Muscle of arm (tissue), 12 donors: ENCODE results near the gene EXOC4. TPM values are rescaled to one million over a fixed set of nuclear protein-coding genes. Genes with fewer than 3 reads are reported as not detected.

Source experiments
- DNase-seq: peaks from one replicate; pipeline ENCODE4 v3.0.0-alpha.2; 2013
- polyA plus RNA-seq, 12 donors: library from polyadenylated mRNA; unstranded; fragments of 120-200 nt; gene quantifications; one replicate each; pipeline ENCODE4 v1.2.1, GENCODE V29; 2013; ENCODE audit not compliant: insufficient read length in 12 of 12

The EXOC4 gene
- polyA plus RNA-seq, 12 donors = 25.2 to 79.1 (median 55.5) TPM; not detected in 1

GRCh38 chr7:133934262-133934976, 681.5 kb downstream of the EXOC4 start:
- no peak for DNase-seq

DNA sequence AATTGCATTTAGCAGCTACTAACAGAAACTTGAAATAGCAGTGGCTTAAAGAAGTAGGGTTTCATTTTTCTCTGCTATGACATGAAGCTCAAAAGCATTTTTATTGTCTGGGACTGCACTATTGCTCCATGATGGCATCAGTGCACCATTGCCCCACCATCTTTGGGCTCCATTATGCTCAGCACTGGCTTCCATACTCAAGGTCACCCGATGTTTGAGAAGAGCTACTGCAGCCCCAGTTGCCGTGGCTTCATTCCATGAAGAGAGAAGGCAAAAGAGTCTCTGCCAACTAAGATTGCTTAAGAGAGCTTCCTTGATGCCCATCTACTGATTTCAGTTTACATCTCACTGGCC, 682.1 kb downstream of the EXOC4 start:
- no peak for DNase-seq

DNA sequence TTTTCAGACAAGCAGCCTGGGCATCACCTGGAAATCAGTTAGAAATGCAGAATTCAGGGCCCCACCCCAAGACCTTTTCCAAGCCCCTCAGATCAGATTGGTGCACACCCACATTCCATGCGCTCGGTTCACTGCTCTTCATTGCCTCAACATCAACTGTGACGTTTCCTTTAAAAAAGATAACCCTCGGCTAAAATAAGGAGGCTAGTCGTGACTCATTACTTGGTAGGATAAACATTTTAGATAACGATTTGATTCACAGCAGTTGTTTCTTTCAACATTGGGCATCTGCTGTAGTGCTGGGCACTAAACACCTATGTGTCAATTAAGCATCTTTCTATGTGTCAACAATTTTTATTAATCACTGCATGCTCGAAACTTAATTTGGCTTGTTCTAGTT, 683.2 kb downstream of the EXOC4 start:
- no peak for DNase-seq

- DNase-seq = no peak
Observed at GRCh38 chr7:133937786-133938185, 684.9 kb downstream of the EXOC4 start.

DNA sequence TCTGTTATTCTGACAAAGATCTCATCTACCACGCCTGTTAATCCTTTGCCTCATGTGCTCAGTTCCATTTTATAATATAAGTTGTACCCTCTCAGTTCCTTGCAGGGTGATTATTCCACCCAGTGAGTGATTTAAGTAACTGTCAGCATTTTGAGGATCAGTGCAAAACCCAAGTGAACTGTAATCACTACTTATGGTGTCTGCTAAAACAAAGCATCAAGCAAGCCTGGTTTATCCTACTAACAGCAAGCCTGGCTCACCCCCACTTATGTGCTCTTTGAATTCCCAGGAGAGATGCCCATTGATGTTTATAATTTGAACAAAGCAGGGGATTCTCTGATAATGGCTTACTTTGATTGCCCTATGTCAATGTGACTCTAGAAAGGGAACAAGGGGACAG, 687.5 kb downstream of the EXOC4 start:
- DNase-seq = no peak

DNA sequence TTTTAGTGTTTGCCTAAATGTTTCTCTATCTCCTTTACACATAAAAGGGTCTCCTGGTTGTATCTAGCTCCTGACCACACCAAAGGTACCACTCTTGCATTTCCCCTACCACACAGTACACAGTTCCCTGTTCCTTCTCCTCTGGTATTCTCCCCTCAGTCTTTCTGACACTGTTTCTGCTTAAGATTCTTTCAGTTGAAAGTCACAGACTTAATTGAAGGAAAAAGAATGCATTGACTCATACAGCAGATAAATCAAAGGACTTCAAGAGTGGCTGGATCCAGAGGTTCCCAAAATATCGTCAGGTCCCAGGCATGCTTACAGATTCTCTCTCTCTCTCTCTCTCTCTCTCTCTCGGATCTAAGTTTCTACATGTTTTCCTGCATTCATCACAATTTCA, 688.6 kb downstream of the EXOC4 start:
- DNase-seq = no peak

GRCh38 chr7:133945497-133945896, 692.6 kb downstream of the EXOC4 start:
- DNase-seq = no peak

GRCh38 chr7:133947458-133948254, 694.8 kb downstream of the EXOC4 start:
- no peak for DNase-seq

DNA sequence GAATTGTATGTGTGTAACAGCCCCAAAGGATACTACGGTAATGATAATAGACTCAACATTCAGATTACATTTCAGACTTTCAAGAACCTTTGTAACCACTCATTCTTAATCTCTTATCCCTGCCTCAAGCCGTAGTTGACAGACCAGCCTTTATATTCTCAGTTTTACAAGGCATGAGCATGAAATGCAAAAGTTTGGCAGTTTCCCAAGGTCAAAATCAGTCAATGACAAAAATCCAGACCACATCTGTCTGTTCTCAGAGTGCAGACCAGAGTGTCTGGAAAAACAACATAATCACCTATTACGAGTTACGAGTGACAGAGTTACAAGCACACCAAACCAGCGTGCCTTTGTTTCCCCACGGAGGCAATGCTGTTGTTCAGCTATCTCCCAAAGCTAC, 695.7 kb downstream of the EXOC4 start:
- no peak for DNase-seq

DNA sequence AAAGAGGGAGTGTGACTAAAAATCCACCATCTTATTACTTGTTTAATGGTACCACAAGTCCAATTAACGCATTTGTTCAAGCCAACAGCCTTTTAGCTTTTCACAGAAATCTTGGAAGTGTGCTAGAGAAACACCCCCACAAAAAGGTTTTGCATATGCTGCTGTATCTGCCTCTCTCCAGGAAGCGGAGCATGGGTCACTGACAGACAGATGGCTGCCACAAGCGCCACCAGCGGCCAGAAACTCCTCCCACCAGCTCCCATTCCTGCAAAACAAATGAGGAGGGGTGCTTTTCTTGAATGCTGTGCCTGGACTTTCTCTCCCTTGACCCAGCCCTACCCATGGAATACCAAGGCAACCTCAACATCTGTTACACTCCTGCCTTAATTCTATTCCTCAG, 698.0 kb downstream of the EXOC4 start:
- DNase-seq = no peak

GRCh38 chr7:133955208-133955607, 702.3 kb downstream of the EXOC4 start:
- DNase-seq = no peak

DNA sequence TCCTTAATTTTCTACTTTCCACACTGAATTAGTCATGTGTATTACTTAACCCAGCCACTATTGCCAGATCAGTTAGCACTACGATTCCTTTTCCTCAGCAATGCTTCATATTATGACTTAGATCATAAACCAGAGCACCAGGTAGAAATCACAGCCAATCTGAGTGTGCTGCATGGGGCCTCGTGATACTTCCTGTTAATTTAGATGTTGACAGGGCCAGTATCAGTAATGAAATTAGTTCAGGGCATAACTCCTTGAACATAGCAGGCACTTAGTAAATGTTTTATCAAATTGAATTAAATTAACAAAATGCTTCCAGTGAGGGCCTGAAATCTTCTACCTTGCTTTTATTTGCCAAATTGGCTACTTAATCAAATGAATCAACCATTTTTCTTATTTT, 705.0 kb downstream of the EXOC4 start:
- DNase-seq = no peak

DNA sequence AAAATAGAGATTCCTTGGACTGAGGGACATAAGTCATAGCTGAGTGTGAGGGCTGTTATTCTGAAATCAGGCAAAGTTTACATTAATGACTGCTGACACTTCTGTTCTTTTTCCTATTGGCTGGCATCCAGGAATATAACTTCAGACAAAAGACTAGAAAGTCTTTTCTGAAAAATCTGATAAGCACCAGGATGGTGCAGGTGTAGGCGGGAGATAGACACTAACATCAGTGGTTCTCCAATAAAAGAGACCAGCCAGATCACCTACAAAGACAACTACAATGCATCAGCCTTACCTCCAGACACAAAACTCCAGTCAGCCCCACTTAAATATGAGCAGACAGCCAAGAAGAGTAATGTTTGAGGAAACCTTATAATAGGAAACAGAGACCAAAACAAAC, 705.9 kb downstream of the EXOC4 start:
- no peak for DNase-seq

- no peak for DNase-seq
Observed at GRCh38 chr7:133959505-133959904, 706.6 kb downstream of the EXOC4 start.

- DNase-seq = no peak
Observed at GRCh38 chr7:133961724-133962123, 708.8 kb downstream of the EXOC4 start.

- DNase-seq = no peak
Observed at GRCh38 chr7:133962646-133963045, 709.8 kb downstream of the EXOC4 start.

GRCh38 chr7:133963629-133964028, 710.8 kb downstream of the EXOC4 start:
- DNase-seq = no peak

GRCh38 chr7:133971625-133972024, 718.7 kb downstream of the EXOC4 start:
- no peak for DNase-seq

GRCh38 chr7:133973710-133974109, 720.8 kb downstream of the EXOC4 start:
- DNase-seq = no peak

GRCh38 chr7:133975130-133975529, 722.3 kb downstream of the EXOC4 start:
- no peak for DNase-seq

GRCh38 chr7:133976140-133976539, 723.3 kb downstream of the EXOC4 start:
- DNase-seq = no peak

DNA sequence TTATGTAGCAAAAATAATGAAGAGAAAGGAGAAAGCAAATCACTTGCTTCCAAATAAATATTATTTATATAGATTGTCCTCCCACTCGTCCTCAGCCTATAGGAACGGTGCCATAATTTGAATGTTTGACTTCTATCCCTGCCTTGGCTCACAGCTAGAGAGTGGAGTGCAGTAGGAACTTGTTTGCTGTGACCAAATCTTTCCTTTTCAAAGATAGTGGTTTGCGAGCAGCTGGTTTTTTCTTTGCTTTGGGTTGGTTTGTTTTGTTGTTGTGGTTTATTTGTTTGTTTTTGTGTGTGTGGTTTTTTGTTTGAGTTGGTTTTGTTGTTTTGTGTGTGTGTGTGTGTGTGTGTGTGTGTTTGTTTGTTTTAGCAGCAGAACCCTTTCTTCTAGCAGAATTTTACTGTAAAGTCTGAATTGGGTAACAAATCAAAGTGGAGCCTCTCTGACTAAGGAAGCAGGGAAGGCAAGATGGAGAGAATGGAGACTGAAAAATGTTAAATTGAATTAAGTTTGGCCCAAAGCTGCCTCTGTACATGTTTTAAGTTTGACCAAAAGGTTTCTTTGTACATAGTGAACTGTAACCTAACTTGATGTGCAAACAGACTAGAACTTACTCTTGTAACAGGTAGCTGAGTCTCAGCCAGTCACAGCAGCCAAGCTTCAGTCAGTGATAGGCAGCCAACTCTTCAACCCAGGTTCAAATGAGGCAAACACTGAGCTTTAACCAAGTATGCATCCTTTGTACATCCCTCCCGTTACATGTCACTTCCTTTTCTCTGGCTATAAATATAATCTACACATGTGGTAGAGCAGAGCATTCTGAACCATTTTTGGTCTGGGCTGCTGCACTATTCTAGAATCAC, 724.8 kb downstream of the EXOC4 start:
- DNase-seq = peak; percentile 7
